NOMO-1 treated with dmso at 0.1 percent for 144 hours (cell line): Measurements from ENCODE around the gene PTPRM.

ENCODE experiments used
- DNase-seq: peaks from one replicate; lab custom pipeline; 2025; ENCODE audit not compliant: unreplicated experiment; lab: John Stamatoyannopoulos, UW

PTPRM gene

DNA sequence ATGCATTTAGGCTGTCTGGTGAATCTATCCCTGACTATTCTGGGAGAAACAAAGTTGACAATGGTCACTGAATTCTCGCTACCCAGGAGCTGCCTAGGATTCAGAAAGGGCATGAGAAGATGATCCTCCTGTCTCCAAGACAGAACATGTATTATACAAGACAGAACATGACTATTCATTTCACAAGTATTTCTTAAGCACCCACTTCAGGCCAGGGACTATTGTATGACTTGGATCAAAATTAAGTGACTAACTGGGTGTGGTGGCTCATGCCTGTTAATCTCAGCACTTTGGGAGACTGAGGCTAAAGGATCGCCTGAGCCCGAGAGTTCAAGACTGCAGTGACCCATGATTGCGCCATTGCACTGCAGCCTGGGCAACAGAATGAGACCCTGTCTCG is 806.4 kb downstream of the PTPRM start:
- DNase-seq, result no peak

DNA sequence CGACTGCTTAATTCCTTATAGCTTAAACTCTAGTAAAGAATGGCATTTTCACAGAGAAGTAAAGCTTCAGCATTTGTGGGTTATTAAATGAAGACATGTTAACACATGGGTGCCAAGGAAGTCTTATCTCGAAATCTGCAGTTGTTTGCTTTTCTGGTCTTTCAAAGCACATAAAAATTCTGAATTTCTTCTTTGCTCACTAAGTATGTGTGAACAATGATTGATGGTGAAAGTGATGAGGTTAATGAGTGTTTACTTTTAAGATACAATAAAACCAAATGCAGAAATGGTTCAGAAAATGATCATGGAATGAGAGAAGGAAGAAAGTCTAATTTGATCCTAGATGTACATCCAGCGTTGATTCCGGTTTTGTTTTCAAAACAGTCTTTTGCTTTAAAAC is 807.6 kb downstream of the PTPRM start:
- DNase-seq, result no peak

DNA sequence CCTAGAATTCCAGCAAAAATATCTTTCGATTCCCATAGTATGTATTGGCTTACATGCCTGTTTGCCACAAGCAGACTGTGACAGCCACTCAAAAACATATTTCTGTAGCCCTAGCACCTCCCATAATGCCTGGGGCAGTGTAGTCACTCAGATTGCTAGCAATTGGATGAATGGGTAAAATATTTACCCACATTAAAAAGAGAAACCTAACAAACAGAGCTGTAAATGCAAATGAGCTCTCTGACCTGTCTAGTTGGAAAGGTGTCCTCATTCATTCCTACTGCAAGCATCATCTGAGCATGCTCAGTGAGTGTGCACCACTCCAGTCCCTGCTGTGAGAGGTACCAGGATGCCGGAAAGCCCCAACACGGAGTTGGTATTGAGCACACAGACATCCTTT is 808.1 kb downstream of the PTPRM start:
- DNase-seq, result no peak

DNA sequence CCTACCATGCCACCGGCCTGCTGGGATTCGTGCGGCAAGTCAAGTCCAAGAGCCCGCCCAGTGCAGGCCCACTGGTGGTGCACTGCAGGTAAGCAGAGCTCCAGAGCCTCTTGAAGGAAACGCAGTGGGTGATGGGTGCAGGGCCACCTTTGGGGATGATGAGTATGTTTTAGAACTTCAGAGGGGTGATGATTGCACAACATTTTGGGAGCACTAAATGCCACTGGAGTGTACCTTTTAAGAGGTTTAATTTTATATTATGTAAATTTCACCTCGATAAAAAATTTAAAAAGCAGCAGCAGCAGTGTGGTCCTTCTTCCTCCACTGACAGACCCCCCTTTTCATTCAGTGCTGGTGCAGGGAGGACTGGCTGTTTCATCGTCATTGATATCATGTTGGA is 809.0 kb downstream of the PTPRM start:
- DNase-seq, result no peak

DNA sequence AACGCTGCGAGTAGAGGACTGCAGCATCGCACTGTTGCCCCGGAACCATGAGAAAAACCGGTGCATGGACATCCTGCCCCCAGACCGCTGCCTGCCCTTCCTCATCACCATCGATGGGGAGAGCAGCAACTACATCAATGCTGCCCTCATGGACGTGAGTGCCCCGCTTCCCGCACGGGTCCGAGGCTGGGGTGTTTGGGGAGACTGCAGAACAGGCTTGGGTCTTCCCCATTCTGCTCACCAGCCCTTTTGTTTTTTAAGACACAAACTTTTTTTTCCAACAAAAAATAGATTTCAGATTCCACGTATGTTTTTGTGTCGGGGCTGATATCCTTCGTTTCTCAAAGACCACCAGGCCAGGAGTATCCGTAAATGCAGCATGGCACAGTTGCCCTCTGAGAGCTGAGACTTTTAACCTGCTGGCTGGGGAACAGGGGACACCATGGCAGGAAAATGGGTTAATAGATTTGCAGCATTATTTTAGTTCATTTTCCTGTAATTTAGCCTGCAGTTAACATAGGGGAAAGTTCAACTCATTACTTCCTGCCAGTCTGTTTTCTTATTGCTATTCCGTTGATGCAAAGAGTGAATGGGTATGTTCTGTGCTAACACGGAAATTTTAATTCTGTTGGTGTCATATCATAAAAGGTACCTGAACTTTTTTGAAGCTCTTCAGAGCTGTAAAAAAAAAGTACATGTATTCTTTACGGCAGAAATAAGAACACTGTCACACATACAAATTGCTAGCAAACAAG is 812.2 kb downstream of the PTPRM start:
- no peak for DNase-seq

DNA sequence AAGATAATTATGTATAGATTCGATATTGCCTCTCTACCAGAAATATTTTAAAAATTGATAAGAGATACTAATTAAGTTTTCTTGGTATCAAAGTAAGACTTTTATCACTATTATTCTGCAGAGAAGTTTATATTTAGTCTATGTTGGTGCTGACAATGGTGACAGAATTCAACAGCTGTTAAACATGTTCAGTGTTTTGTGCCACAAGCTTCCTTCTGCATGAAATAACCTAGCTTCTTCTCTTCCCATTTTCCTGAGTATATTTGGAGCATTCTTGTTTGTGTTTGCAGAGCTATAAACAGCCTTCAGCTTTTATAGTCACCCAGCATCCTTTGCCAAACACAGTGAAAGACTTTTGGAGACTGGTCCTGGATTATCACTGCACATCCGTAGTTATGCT is 812.9 kb downstream of the PTPRM start:
- DNase-seq, result no peak

DNA sequence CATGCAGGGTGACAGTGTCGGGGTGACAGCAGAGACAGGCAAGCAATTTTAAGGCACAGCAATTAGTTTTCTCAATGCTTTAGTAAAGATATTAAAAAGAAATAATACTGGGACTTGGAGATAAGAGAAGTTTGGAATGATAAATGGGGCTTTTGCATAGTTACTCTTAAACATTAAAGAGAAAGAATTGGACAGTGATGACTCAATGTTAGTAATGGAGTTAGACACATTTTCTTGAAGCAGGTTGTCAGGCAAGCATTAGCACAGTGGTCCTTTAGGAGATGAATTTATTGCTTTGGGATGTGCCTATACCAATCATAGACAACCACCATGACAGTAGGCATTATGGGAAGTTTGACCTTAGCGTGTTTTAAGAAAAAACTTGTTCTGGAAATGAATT is 813.8 kb downstream of the PTPRM start:
- no peak for DNase-seq

DNA sequence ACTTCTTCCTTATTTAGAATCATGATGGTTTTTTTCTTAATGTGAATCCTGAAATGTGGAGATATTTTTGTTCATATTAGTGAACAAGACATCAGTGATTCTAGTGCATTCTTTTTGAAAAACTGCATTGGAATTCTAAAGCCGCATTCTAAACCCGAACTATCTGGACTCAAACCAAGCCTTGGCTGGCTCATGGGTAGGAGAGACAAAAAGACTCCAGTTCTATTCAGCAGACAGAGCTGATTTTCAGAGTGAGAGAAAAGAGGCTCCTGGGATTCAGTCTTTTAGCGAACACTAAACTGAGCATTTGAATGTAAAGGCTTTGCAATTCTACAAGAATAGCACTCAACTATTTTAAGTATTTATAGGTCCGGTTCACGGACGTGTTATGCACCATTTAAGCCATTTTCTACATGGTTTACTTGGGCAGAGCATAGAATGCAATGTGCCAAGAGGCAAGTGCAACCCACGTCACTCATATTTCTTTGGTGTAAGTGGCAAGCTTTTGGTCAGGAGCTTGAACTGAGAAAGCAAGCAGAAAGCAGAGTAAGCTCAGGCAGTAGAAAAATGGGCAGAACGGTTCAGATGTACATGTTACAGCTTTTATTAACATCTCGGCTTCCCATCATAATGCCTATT is 814.8 kb downstream of the PTPRM start:
- no peak for DNase-seq

DNA sequence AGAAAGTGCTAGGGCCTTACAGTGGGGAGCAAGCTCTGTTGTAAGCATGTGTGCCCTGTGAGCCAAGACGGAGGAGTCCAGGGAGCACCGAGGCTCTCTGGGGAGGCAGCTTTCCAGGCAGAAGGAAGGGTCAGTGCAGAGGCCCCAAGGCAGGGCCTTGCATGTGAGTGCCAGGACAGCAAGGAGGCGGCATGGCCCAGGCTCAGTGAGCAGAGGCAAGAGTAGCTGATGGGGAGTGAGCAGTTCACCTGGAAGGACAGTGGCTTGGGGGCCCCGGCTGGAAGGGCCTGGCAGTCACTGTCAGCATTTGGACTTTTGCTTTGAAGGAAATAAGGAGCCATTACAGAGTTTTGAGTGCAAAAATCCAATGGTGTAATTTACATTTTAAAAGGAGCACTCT is 818.3 kb downstream of the PTPRM start:
- DNase-seq, result no peak

DNA sequence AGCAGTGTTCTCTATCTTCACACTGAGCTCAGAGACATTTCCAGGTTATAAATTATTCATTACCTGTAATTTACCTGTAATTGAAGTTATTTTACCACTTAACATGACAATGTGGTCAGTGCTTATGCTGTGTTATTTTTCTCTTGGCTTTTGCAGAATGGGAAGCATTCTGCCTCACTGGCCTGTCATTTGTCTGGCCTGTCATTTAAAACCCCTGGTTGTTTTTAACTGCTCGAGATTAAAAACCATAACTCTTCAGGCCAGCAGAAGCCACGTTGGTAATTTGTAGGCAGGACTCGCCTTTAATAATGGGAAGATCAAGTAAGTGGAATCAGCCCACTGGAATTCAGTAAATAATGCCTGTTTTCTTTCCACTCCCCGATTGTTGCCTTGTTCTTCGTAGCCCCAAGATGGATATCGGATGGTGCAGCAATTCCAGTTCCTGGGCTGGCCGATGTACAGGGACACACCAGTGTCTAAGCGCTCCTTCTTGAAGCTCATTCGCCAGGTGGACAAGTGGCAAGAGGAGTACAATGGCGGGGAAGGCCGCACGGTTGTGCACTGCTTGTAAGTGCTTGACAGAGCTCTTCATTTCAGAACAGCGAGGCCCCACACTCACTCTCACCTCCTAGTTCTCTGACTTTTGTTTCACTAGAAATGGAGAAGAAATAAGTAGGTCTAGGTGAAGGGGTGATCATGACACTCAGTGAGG is 819.7 kb downstream of the PTPRM start:
- DNase-seq, result no peak

DNA sequence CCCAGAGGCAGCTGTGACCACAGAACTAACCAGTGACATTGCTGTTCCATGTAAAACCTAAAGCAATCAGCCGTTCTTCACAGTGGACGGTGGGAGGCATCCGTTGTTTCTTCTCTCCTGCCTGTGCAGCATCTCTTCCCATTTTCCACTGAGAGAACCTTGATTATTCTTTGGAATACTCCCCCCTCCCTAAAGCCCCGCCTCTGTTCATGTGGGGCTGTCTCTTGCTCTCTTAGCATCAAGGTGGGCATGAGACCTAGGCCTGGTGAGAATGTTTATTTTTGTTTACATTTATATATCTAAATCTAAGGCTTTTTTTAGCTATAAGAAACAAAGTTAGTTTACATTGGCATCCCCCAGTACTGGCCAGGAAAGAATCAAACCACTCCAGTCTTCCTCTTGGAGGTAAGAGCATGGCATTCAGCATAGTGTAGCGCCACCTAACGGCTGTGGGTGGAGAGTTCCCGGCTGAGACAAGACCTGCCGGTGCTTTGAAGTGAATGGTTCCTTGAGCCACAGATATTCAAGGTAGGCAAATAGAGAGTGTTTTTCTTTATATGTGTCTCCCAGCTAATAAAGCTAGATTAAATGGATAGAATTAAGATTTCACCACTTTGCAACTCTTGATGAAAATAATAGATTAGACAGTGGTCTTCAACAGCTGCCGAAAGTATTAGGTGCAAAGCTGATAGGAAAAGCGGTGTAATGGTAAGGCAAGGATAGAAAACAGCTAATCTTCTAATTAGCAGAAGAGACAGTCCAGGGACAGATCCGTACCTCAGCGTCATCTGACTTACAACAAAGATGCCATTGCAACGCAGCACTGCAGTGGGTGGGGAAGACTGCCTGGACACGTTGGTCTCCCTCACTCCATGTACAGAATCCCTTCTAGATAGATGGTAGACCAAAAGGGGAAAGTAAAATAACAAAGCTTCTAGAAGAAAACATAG is 822.5 kb downstream of the PTPRM start:
- DNase-seq, result no peak

DNA sequence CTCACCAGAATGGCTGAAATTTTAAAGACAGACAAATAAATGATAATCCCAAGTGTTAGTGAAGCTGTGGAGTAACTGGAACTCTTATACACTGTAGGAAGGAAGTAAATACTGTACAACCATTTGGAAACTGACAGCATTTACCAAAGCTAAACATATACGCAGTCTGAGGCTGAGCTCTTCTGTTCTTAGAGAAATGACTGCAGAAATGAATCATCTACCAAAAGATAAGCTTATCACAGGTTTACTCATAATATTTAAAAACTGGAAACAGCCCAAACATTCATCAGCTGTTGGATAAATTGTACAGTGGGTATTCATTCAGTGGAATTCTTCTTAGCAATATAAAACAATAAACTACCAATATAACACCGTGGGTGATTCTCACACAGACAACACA is 824.0 kb downstream of the PTPRM start:
- no peak for DNase-seq

DNA sequence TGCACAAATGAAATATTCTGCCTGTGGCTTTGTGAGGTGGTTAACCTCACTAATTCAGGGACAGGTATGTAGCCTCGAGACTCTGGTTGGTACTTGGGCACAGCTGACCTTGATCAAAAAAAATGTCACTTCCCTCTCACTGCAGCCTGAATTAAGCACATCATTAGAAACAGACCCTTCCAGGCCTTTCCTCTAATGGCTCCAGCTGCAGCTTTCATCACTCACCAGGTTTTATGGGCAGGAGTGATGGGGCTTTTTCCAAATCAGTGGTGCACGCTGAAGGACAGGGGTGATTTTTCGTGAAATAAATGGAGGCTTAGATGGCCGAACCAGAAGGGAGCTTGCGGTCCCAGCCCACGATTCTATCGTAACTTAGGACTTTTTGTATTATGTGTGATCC is 829.1 kb downstream of the PTPRM start:
- no peak for DNase-seq

DNA sequence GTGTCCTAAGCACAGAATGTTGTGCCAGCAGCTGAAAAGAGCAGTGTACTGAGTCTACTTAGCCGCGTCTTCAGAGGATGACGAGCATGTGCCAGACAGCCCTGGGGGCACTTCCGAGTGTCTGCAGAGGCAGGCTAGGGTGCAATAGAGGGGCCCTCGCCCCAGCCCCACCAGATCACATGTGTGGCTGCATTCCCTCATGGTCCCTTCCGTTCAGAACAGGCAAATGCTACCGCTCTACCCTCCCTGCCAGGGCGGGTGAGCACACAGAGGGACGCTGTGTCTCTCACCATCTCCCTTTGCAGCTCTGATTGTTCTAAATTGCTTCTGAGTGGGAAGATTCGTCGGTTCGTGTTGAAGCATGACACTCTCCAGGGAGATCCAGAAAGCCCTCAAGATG is 829.9 kb downstream of the PTPRM start:
- no peak for DNase-seq

DNA sequence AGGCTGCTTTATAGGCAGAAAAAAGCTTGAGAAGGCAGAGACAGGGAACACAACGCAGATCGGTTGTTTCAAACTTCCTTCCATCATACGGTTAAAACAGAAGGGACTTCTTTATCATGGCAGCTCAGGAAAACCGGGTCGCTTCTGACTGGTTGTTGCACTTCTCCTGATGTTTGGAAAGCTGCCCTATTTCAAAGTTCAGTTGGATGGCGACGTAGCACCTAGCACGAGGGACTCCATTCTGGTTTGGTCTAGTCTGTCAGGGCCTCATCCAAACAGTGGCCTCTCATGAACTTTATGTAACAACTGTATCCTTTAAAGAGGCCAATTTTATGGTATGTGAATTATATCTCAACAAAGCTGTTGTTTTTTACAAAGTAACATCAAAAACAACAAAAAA is 832.0 kb downstream of the PTPRM start:
- no peak for DNase-seq

DNA sequence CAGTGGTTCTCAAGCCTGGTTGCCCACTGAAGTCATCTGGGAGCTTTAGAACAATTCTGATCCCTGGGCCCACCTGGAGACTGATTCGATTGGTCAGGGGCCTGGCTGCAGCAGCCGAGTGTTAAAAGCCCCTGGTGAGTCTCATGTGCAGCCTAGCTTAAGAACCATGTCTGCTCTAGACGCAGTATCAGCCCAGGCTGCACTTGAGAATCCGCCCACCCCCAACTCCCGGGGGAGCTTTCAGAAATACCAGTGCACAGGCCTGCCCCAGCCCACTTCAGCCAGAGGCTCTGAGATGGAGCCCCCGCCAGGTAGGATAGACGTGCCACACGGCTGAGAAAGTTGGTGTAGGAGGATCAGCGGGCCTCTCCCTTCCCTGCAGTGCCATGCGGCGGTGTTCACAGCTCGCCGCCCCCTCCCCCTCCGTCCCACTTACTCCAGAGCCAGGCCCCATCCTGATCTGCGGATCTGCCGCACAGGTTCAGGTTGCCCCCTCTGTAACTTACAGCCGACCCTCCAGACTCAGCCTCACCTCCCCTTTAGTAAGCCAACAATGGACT is 833.2 kb downstream of the PTPRM start:
- no peak for DNase-seq

DNA sequence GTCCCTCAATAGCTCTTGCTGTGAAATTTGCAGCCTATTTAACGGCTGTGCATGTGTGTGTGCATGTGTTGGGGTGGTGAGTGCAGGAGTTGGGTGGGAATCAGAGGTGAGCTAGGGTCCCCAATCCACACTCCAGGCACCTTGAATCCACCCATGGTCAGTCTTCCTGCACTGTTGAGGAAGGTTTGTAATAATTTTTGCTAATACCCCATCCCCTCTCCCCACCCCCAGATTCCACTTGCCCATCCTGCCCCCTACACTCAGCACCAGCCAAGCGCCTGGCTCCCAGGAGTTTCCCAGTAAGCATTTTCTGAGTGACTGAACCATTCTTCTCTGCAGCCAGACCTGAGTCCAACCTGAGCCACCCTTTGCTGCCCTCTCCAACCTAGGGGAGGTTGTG is 833.7 kb downstream of the PTPRM start:
- no peak for DNase-seq

DNA sequence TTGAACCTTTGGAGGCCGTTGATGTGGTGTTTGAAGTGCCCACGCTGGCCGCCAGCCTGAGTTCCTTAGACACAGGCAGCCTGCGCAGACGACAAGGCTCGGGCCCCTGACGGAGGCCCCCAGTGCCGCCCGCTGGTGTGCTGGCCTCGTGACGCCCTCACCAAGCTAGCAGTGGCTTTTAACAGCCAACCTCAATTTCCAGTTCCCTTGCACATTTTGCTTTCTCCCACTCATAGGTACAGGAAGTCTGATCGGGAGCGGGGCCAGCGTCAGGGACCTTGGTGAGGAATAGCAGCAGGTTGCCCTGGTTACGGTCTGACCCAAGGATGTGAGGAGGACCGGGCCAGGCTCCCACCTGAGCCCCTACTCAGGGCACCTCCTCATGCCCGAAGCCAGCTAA is 834.5 kb downstream of the PTPRM start:
- DNase-seq, result no peak

DNA sequence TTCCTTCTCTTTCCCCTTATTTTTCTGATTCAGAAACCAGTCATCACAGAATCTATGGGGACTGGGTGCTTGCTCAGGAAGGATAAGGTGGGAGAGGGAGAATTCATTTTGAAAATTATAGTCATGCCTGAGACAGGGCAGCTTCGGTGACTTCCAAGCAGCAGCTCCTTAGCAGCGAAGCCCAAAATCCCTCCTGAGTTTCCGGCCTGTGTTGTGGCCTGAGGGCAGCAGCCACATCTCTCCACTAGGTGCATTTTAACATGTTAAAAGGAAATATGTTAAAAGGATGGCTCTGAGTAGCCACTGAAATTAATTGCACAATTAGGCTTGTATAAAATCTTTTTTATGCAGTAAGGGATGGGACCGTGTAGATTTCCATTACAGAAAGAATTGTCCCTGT is 835.1 kb downstream of the PTPRM start:
- no peak for DNase-seq

DNA sequence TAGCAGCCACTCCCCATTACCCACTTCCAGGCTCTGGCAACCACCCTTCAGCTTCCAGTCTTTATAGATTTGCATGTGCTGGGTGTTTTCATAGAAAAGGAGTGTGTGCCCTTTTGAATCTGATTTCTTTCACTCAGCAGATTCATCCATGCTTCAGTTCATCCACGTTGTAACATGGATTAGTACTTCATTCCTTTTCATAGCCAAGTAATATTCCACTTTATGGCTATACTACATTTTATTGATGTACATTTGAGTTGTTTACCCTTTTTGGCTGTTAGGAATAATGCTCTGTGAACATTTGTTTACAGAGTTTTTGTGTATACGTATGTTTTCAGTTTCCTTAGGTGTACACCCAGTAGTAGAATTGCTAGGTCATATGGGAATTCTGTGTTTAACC is 836.6 kb downstream of the PTPRM start:
- DNase-seq, result no peak
